SK-N-SH treated with all-trans-retinoic acid at 6 μM for 48 hours (cell line): ENCODE measurements around the gene PLEKHG4B.

ENCODE experiments used
- ATAC-seq: fragments of 200-7000 bp; cut with Tn5 transposase; 3 replicates; pipeline ENCODE4 v1.9.1; 2020; ENCODE audit warnings: mild to moderate bottlenecking, moderate library complexity
- ARNTL ChIP-seq: fragments of 450-650 bp; formaldehyde crosslinking; IDR thresholded peaks from 2 replicates; pipeline ENCODE4 v1.5.0; 2020; ENCODE audit warnings: low read depth, mild to moderate bottlenecking, moderate library complexity, borderline replicate concordance
- CSDC2 ChIP-seq: fragments of 250-450 bp; sonication (Bioruptor Pico); IDR thresholded peaks from 2 replicates; pipeline ENCODE4 v1.5.0; 2020; ENCODE audit warnings: mild to moderate bottlenecking, moderate library complexity
- CSRNP3 ChIP-seq: fragments of 250-450 bp; sonication (Bioruptor Pico); IDR thresholded peaks from 2 replicates; pipeline ENCODE4 v1.5.1; 2021; ENCODE audit warnings: mild to moderate bottlenecking, moderate library complexity
- ESRRG ChIP-seq: fragments of 250-450 bp; sonication (Bioruptor Pico); IDR thresholded peaks from 2 replicates; pipeline ENCODE4 v1.6.1; 2021; ENCODE audit warnings: mild to moderate bottlenecking
- GLIS3 ChIP-seq: fragments of 250-450 bp; sonication (Bioruptor Pico); IDR thresholded peaks from 2 replicates; pipeline ENCODE4 v1.5.0; 2020; ENCODE audit warnings: mild to moderate bottlenecking, moderate library complexity
- ISL1 ChIP-seq: fragments of 250-450 bp; sonication (Bioruptor Pico); IDR thresholded peaks from 2 replicates; pipeline ENCODE4 v2.1.2; 2022; ENCODE audit warnings: mild to moderate bottlenecking, moderate library complexity
- OSR1 ChIP-seq: fragments of 250-450 bp; sonication (Bioruptor Pico); IDR thresholded peaks from 2 replicates; pipeline ENCODE4 v1.8.0; 2022; ENCODE audit warnings: moderate library complexity, mild to moderate bottlenecking, inconsistent platforms
- PATZ1 ChIP-seq: fragments of 250-450 bp; sonication (Bioruptor Pico); IDR thresholded peaks from 2 replicates; pipeline ENCODE4 v1.8.0; 2020; ENCODE audit warnings: mild to moderate bottlenecking, moderate library complexity, borderline replicate concordance
- POU6F1 ChIP-seq: fragments of 250-450 bp; sonication (Bioruptor Pico); IDR thresholded peaks from 2 replicates; pipeline ENCODE4 v1.8.0; 2021; ENCODE audit warnings: low read depth, mild to moderate bottlenecking, moderate library complexity, borderline replicate concordance
- PPARA ChIP-seq: fragments of 250-450 bp; sonication (Bioruptor Pico); IDR thresholded peaks from 2 replicates; pipeline ENCODE4 v1.5.0; 2020; ENCODE audit warnings: mild to moderate bottlenecking, borderline replicate concordance
- SNAI2 ChIP-seq: fragments of 250-450 bp; sonication (Bioruptor Pico); IDR thresholded peaks from 2 replicates; pipeline ENCODE4 v1.5.0; 2020; ENCODE audit warnings: mild to moderate bottlenecking, moderate library complexity
- TCF4 ChIP-seq: fragments of 250-450 bp; sonication (Bioruptor Pico); IDR thresholded peaks from 2 replicates; pipeline ENCODE4 v1.8.0; 2021; ENCODE audit warnings: mild to moderate bottlenecking, moderate library complexity, borderline replicate concordance
- TOX ChIP-seq: fragments of 250-450 bp; sonication (Bioruptor Pico); IDR thresholded peaks from 2 replicates; pipeline ENCODE4 v1.8.0; 2021; ENCODE audit warnings: mild to moderate bottlenecking, moderate library complexity, borderline replicate concordance
- ZC3H10 ChIP-seq: fragments of 250-450 bp; sonication (Bioruptor Pico); IDR thresholded peaks from 2 replicates; pipeline ENCODE4 v1.5.1; 2021; ENCODE audit warnings: mild to moderate bottlenecking, moderate library complexity
- ZFP3 ChIP-seq: fragments of 250-450 bp; sonication (Bioruptor Pico); IDR thresholded peaks from 2 replicates; pipeline ENCODE4 v1.5.0; 2020; ENCODE audit warnings: mild to moderate bottlenecking, moderate library complexity
- ZFP30 ChIP-seq: fragments of 450-650 bp; formaldehyde crosslinking; IDR thresholded peaks from 2 replicates; pipeline ENCODE4 v1.5.0; 2022; ENCODE audit warnings: mild to moderate bottlenecking, moderate library complexity
- ZNF565 ChIP-seq: fragments of 450-650 bp; formaldehyde crosslinking; conservative IDR thresholded peaks from 2 replicates; pipeline ENCODE4 v1.5.0; 2020; ENCODE audit warnings: low read depth, mild to moderate bottlenecking, moderate library complexity
- ZNF70 ChIP-seq: fragments of 450-650 bp; formaldehyde crosslinking; IDR thresholded peaks from 2 replicates; pipeline ENCODE4 v1.5.0; 2020; ENCODE audit warnings: mild to moderate bottlenecking, moderate library complexity
- ZNF8 ChIP-seq: fragments of 450-650 bp; formaldehyde crosslinking; IDR thresholded peaks from 2 replicates; pipeline ENCODE4 v1.5.0; 2020; ENCODE audit warnings: mild to moderate bottlenecking, moderate library complexity
- TF ChIP-seq, protein P1 (sequence below): fragments of 250-450 bp; sonication (Bioruptor Pico); IDR thresholded peaks from 2 replicates; pipeline ENCODE4 v1.5.1; 2020; ENCODE audit warnings: low read depth, mild to moderate bottlenecking, moderate library complexity

PLEKHG4B gene

GRCh38 chr5:81391-82021 lies 10.5 kb upstream of the PLEKHG4B start:
- no peak for TF ChIP-seq TCF4
- TF ChIP-seq ISL1 (CRISPR knock-in tag) = no peak
- no peak for TF ChIP-seq ZNF70 (CRISPR knock-in tag)
- TF ChIP-seq ZC3H10 = no peak
- no peak for TF ChIP-seq PPARA
- no peak for TF ChIP-seq PATZ1 (CRISPR knock-in tag)
- TF ChIP-seq CSRNP3 (CRISPR knock-in tag) = no peak
- no peak for TF ChIP-seq ARNTL (CRISPR knock-in tag)
- TF ChIP-seq ZNF8 (CRISPR knock-in tag) = no peak
- no peak for TF ChIP-seq ESRRG (CRISPR knock-in tag)
- TF ChIP-seq OSR1 (CRISPR knock-in tag) = no peak
- no peak for TF ChIP-seq POU6F1
- no peak for TF ChIP-seq ZFP30 (CRISPR knock-in tag)
- no peak for TF ChIP-seq SNAI2 (CRISPR knock-in tag)
- no peak for ATAC-seq

- TF ChIP-seq ZNF70 (CRISPR knock-in tag) = no peak
- TF ChIP-seq, all 23 proteins: peak for 0
- ATAC-seq = peak; percentile 42; the same call in 2 of the 3 replicates
Observed at GRCh38 chr5:82097-82496, 9.9 kb upstream of the PLEKHG4B start.

- TF ChIP-seq SNAI2 (CRISPR knock-in tag) = no peak
- no peak for TF ChIP-seq ARNTL (CRISPR knock-in tag)
- TF ChIP-seq, protein P1, sequence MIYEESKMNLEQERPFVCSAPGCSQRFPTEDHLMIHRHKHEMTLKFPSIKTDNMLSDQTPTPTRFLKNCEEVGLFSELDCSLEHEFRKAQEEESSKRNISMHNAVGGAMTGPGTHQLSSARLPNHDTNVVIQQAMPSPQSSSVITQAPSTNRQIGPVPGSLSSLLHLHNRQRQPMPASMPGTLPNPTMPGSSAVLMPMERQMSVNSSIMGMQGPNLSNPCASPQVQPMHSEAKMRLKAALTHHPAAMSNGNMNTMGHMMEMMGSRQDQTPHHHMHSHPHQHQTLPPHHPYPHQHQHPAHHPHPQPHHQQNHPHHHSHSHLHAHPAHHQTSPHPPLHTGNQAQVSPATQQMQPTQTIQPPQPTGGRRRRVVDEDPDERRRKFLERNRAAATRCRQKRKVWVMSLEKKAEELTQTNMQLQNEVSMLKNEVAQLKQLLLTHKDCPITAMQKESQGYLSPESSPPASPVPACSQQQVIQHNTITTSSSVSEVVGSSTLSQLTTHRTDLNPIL (CRISPR knock-in tag) = no peak
- TF ChIP-seq ZNF8 (CRISPR knock-in tag) = no peak
- TF ChIP-seq OSR1 (CRISPR knock-in tag) = no peak
- no peak for TF ChIP-seq ZNF565 (CRISPR knock-in tag)
- TF ChIP-seq TOX (CRISPR knock-in tag) = no peak
- no peak for TF ChIP-seq ZFP30 (CRISPR knock-in tag)
- no peak for TF ChIP-seq ISL1 (CRISPR knock-in tag)
- TF ChIP-seq CSDC2 (CRISPR knock-in tag) = no peak
- TF ChIP-seq CSRNP3 (CRISPR knock-in tag) = no peak
- TF ChIP-seq POU6F1 = no peak
- TF ChIP-seq TCF4 = no peak
- ATAC-seq = no peak
Observed at GRCh38 chr5:82570-82969, 9.4 kb upstream of the PLEKHG4B start.

- ATAC-seq = no peak
- TF ChIP-seq ZC3H10 (no peak), GLIS3 (no peak), POU6F1 (no peak), CSRNP3 (CRISPR knock-in tag) (no peak), SNAI2 (CRISPR knock-in tag) (no peak), TOX (CRISPR knock-in tag) (no peak), ZFP3 (CRISPR knock-in tag) (no peak), OSR1 (CRISPR knock-in tag) (no peak), ZNF565 (CRISPR knock-in tag) (no peak), CSDC2 (CRISPR knock-in tag) (no peak), ZFP30 (CRISPR knock-in tag) (no peak)
Observed at GRCh38 chr5:83029-83428, 8.9 kb upstream of the PLEKHG4B start.
